KMS-11 (cell line): ENCODE measurements around the gene KLHL40.

Experiments used
- H2AFZ ChIP-seq: fragments of 200-600 bp; sonication (generic); 2 replicates; pipeline ENCODE4 v1.6.1; 2016; ENCODE audit warnings: antibody characterized with exemption, mixed run types, low read depth
- H3K27ac ChIP-seq: fragments of 200-600 bp; sonication (generic); 2 replicates; pipeline ENCODE4 v1.6.1; 2016; ENCODE audit warnings: mild to moderate bottlenecking, mixed run types
- H3K27me3 ChIP-seq: fragments of 200-600 bp; sonication (generic); 2 replicates; pipeline ENCODE4 v1.6.1; 2017; ENCODE audit warnings: mild to moderate bottlenecking, low read depth, mixed run types, moderate library complexity; ENCODE audit not compliant: insufficient read depth
- H3K36me3 ChIP-seq: fragments of 200-600 bp; sonication (generic); 2 replicates; pipeline ENCODE4 v1.6.1; 2017; ENCODE audit warnings: mild to moderate bottlenecking, mixed run types; ENCODE audit not compliant: insufficient read depth
- H3K4me1 ChIP-seq: fragments of 200-600 bp; sonication (generic); 2 replicates; pipeline ENCODE4 v1.6.1; 2016; ENCODE audit warnings: mild to moderate bottlenecking, low read depth, mixed run types; ENCODE audit not compliant: poor library complexity, severe bottlenecking
- H3K4me2 ChIP-seq: fragments of 200-600 bp; sonication (generic); 2 replicates; pipeline ENCODE4 v1.7.0; 2016; ENCODE audit warnings: mild to moderate bottlenecking, mixed run types
- H3K4me3 ChIP-seq: fragments of 200-600 bp; sonication (generic); IDR thresholded peaks from 2 replicates; pipeline ENCODE4 v1.6.1; 2017; ENCODE audit warnings: low read depth, low read length, mixed read lengths; ENCODE audit not compliant: insufficient read depth
- H3K79me2 ChIP-seq: fragments of 200-600 bp; sonication (generic); 2 replicates; pipeline ENCODE4 v1.6.1; 2016; ENCODE audit warnings: low read depth, mixed run types; ENCODE audit not compliant: insufficient read depth
- H3K9ac ChIP-seq: fragments of 200-600 bp; sonication (generic); 2 replicates; pipeline ENCODE4 v1.6.1; 2016; ENCODE audit warnings: mild to moderate bottlenecking, mixed run types
- H4K20me1 ChIP-seq: fragments of 200-600 bp; sonication (generic); 2 replicates; pipeline ENCODE4 v1.6.1; 2016; ENCODE audit warnings: mild to moderate bottlenecking, mixed run types; ENCODE audit not compliant: insufficient read depth
- CTCF ChIP-seq: fragments of 200-600 bp; sonication (generic); conservative IDR thresholded peaks from 2 replicates; pipeline ENCODE4 v1.6.1; 2017; ENCODE audit warnings: low read depth, mild to moderate bottlenecking, antibody characterized with exemption, low read length, moderate library complexity, mixed read lengths

Gene KLHL40

GRCh38 chr3:42688487-42689420 lies 3.4 kb downstream of the KLHL40 start:
- H3K4me1 ChIP-seq: no peaks in the 10 kb centered on the region
- no peak overlapping the region for H3K4me2 ChIP-seq
- no peaks in the 10 kb centered on the region for H3K27me3 ChIP-seq
- no peak overlapping the region for H3K4me3 ChIP-seq
- H3K36me3 ChIP-seq: no peaks in the 10 kb centered on the region
- H2AFZ ChIP-seq: no peak overlapping the region
- no peak for TF ChIP-seq CTCF
- H3K9ac ChIP-seq: no peak overlapping the region
- no peak overlapping the region for H3K27ac ChIP-seq
- H4K20me1 ChIP-seq: no peaks in the 10 kb centered on the region
- no peaks in the 10 kb centered on the region for H3K79me2 ChIP-seq

GRCh38 chr3:42689421-42690014 lies 4.2 kb downstream of the KLHL40 start:
- Histone ChIP-seq H4K20me1 (no peaks in the 10 kb centered on the region), H3K27ac (no peak overlapping the region), H3K27me3 (no peaks in the 10 kb centered on the region), H3K79me2 (no peaks in the 10 kb centered on the region), H3K36me3 (no peaks in the 10 kb centered on the region), H3K4me2 (no peak overlapping the region), H3K4me3 (no peak overlapping the region), H3K4me1 (no peaks in the 10 kb centered on the region), H2AFZ (no peak overlapping the region), H3K9ac (no peak overlapping the region)
- no peak for TF ChIP-seq CTCF

GRCh38 chr3:42690191-42690590 lies 4.9 kb downstream of the KLHL40 start:
- H2AFZ ChIP-seq: no peak overlapping the region
- no peak overlapping the region for H3K4me2 ChIP-seq
- no peaks in the 10 kb centered on the region for H3K36me3 ChIP-seq
- H3K27me3 ChIP-seq: no peaks in the 10 kb centered on the region
- H3K9ac ChIP-seq: no peak overlapping the region
- H3K27ac ChIP-seq: no peak overlapping the region
- no peak for TF ChIP-seq CTCF
- no peaks in the 10 kb centered on the region for H4K20me1 ChIP-seq
- no peaks in the 10 kb centered on the region for H3K79me2 ChIP-seq
- no peaks in the 10 kb centered on the region for H3K4me1 ChIP-seq
- no peak overlapping the region for H3K4me3 ChIP-seq

GRCh38 chr3:42690766-42691680 lies 5.7 kb downstream of the KLHL40 start:
- Histone ChIP-seq H3K9ac (no peak overlapping the region), H4K20me1 (no peaks in the 10 kb centered on the region), H3K36me3 (no peaks in the 10 kb centered on the region), H3K27me3 (no peaks in the 10 kb centered on the region), H3K27ac (no peak overlapping the region), H3K4me2 (no peak overlapping the region), H3K79me2 (no peaks in the 10 kb centered on the region), H3K4me3 (no peak overlapping the region), H2AFZ (no peak overlapping the region), H3K4me1 (no peaks in the 10 kb centered on the region)
- no peak for TF ChIP-seq CTCF
